GM06990 (cell line): ENCODE results near the gene MYMX.

ENCODE experiments used
- DNase-seq: peaks from one replicate; pipeline ENCODE4 v3.0.0-alpha.2; 2011; ENCODE audit not compliant: insufficient read length; ENCODE audit errors: extremely low read depth
- H3K27me3 ChIP-seq: replicated peaks from 2 replicates; pipeline ENCODE4 v1.6.0; 2011; ENCODE audit warnings: low read length; ENCODE audit not compliant: control insufficient read depth, insufficient read depth
- H3K36me3 ChIP-seq: 2 replicates; pipeline ENCODE4 v1.5.1; 2011; ENCODE audit warnings: low read length; ENCODE audit not compliant: control insufficient read depth, insufficient read depth
- H3K4me3 ChIP-seq: replicated peaks from 2 replicates; pipeline ENCODE4 v1.5.1; 2011; ENCODE audit warnings: low read depth, mild to moderate bottlenecking, control low read depth, low read length
- CTCF ChIP-seq: IDR thresholded peaks from 2 replicates; pipeline ENCODE4 v1.5.1; 2011; ENCODE audit warnings: low read length, control low read depth, mild to moderate bottlenecking, inconsistent platforms; ENCODE audit not compliant: insufficient read depth, poor library complexity, severe bottlenecking

Gene MYMX

GRCh38 chr6:44251576-44252524 is 35.1 kb downstream of the MYMX start:
- DNase-seq = no peak
- Histone ChIP-seq H3K36me3 (peaks cover 51% of the 10 kb centered on the region), H3K27me3 (no peaks in the 10 kb centered on the region), H3K4me3 (no peak overlapping the region)
- TF ChIP-seq CTCF = no peak

- TF ChIP-seq CTCF = peak; percentile 54
- Histone ChIP-seq H3K4me3 (no peak overlapping the region), H3K36me3 (peaks cover 52% of the 10 kb centered on the region), H3K27me3 (no peaks in the 10 kb centered on the region)
- DNase-seq = no peak
These were observed 36.8 kb downstream of the MYMX start for GRCh38 chr6:44253307-44254101.

- H3K36me3 ChIP-seq = peaks cover 50% of the 10 kb centered on the region
- no peak for TF ChIP-seq CTCF
- no peak for DNase-seq
- peak overlapping the region; percentile 25; the same call in 1 of the 2 replicates for H3K4me3 ChIP-seq
- no peaks in the 10 kb centered on the region for H3K27me3 ChIP-seq
These were observed 37.7 kb downstream of the MYMX start for GRCh38 chr6:44254191-44255104.

- no peaks in the 10 kb centered on the region for H3K27me3 ChIP-seq
- H3K4me3 ChIP-seq = peak overlapping the region; percentile 80
- TF ChIP-seq CTCF = no peak
- peaks cover 51% of the 10 kb centered on the region for H3K36me3 ChIP-seq
- peak; percentile 60 for DNase-seq
These were observed 38.5 kb downstream of the MYMX start for GRCh38 chr6:44255105-44255808.
